ENCODE data around the gene ATF7IP2.
"Not testable (repeated sequence)": the region's sequence is repeated elsewhere in the genome, so short reads cannot be mapped to it uniquely, and the experiment has no call there.

ATF7IP2 gene

GRCh38 chr16:10452208-10453158 is 66.6 kb downstream of the ATF7IP2 start:
- DNase-seq (ENCODE audit: low spot score) = not testable (repeated sequence)

- no peak for DNase-seq (ENCODE audit: low spot score)
These were observed 67.3 kb downstream of the ATF7IP2 start for GRCh38 chr16:10453159-10453510.

- no peak for DNase-seq (ENCODE audit: low spot score)
These were observed 80.0 kb downstream of the ATF7IP2 start for GRCh38 chr16:10465821-10466220.

- DNase-seq (ENCODE audit: low spot score) = no peak
These were observed 80.5 kb downstream of the ATF7IP2 start for GRCh38 chr16:10466313-10466712.

GRCh38 chr16:10466861-10467260 is 81.0 kb downstream of the ATF7IP2 start:
- DNase-seq (ENCODE audit: low spot score) = no peak

GRCh38 chr16:10476636-10477035 is 90.8 kb downstream of the ATF7IP2 start:
- DNase-seq (ENCODE audit: low spot score) = not testable (repeated sequence)

- DNase-seq (ENCODE audit: low spot score) = no peak
These were observed 94.3 kb downstream of the ATF7IP2 start for GRCh38 chr16:10480151-10480550.

GRCh38 chr16:10485159-10485558 is 99.3 kb downstream of the ATF7IP2 start:
- no peak for DNase-seq (ENCODE audit: low spot score)

- no peak for DNase-seq (ENCODE audit: low spot score)
These were observed 100.0 kb downstream of the ATF7IP2 start for GRCh38 chr16:10485698-10486382.

- DNase-seq (ENCODE audit: low spot score) = no peak
These were observed 104.3 kb downstream of the ATF7IP2 start for GRCh38 chr16:10490141-10490540.

GRCh38 chr16:10493276-10493675 is 107.4 kb downstream of the ATF7IP2 start:
- no peak for DNase-seq (ENCODE audit: low spot score)

GRCh38 chr16:10494343-10495030 is 108.6 kb downstream of the ATF7IP2 start:
- no peak for DNase-seq (ENCODE audit: low spot score)

- no peak for DNase-seq (ENCODE audit: low spot score)
These were observed 109.1 kb downstream of the ATF7IP2 start for GRCh38 chr16:10495031-10495345.

- DNase-seq (ENCODE audit: low spot score) = no peak
These were observed 111.6 kb downstream of the ATF7IP2 start for GRCh38 chr16:10497132-10498101.

- no peak for DNase-seq (ENCODE audit: low spot score)
These were observed 114.7 kb downstream of the ATF7IP2 start for GRCh38 chr16:10500582-10500981.

- no peak for DNase-seq (ENCODE audit: low spot score)
These were observed 115.3 kb downstream of the ATF7IP2 start for GRCh38 chr16:10501016-10501607.

- no peak for DNase-seq (ENCODE audit: low spot score)
These were observed 116.9 kb downstream of the ATF7IP2 start for GRCh38 chr16:10502776-10503175.

- no peak for DNase-seq (ENCODE audit: low spot score)
These were observed 118.6 kb downstream of the ATF7IP2 start for GRCh38 chr16:10504404-10504885.

GRCh38 chr16:10505286-10505685 is 119.4 kb downstream of the ATF7IP2 start:
- not testable (repeated sequence) for DNase-seq (ENCODE audit: low spot score)

- DNase-seq (ENCODE audit: low spot score) = peak; percentile 82
These were observed 123.7 kb downstream of the ATF7IP2 start for GRCh38 chr16:10509534-10510025.

- DNase-seq (ENCODE audit: low spot score) = no peak
These were observed 124.4 kb downstream of the ATF7IP2 start for GRCh38 chr16:10510279-10510678.
